ENCODE results near the gene MAD1L1.

Gene MAD1L1

DNA sequence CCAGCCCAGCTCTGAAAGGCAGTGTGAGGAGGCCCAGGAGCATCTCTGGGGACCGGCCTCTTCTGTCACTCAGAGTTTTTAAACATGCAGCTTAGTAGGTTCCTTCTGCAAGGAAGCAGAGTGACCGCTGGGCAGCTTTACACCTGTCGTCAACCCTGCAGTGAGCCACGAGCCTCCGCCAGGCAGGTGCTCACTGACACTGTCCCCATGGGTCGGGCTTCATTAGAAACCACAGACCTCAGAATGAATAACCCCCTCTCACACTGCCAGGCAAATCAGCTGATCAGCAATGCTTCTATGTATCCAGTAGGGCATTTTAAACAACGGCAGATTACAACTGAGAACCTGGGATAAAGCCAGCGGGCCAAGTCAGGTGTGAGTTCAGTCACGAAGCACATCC lies 106.1 kb downstream of the MAD1L1 start:
- TF ChIP-seq, protein P1, sequence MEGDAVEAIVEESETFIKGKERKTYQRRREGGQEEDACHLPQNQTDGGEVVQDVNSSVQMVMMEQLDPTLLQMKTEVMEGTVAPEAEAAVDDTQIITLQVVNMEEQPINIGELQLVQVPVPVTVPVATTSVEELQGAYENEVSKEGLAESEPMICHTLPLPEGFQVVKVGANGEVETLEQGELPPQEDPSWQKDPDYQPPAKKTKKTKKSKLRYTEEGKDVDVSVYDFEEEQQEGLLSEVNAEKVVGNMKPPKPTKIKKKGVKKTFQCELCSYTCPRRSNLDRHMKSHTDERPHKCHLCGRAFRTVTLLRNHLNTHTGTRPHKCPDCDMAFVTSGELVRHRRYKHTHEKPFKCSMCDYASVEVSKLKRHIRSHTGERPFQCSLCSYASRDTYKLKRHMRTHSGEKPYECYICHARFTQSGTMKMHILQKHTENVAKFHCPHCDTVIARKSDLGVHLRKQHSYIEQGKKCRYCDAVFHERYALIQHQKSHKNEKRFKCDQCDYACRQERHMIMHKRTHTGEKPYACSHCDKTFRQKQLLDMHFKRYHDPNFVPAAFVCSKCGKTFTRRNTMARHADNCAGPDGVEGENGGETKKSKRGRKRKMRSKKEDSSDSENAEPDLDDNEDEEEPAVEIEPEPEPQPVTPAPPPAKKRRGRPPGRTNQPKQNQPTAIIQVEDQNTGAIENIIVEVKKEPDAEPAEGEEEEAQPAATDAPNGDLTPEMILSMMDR (IDR thresholded peaks at IDR 0.05) = no peak

DNA sequence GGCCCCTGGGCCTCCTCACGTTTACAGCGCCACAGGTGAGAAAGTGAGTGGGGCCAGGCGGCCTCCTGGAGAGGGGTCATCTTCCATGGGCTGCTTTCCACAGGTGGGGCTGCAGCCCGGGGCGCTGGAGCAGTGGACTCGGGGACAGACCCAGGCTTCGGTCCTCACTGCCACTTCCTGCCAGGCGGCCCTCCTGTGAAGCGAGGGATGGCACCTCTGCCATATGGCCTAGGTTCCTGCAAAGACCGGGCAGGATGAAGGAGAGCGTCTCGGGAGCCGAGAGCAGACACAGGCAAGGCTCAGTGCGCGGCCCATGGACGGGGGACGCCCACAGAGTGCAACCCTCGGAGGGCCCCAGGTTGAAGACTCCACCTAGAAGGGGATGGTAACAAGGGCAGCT lies 106.8 kb downstream of the MAD1L1 start:
- TF ChIP-seq, protein P1 (IDR thresholded peaks at IDR 0.05) = no peak

DNA sequence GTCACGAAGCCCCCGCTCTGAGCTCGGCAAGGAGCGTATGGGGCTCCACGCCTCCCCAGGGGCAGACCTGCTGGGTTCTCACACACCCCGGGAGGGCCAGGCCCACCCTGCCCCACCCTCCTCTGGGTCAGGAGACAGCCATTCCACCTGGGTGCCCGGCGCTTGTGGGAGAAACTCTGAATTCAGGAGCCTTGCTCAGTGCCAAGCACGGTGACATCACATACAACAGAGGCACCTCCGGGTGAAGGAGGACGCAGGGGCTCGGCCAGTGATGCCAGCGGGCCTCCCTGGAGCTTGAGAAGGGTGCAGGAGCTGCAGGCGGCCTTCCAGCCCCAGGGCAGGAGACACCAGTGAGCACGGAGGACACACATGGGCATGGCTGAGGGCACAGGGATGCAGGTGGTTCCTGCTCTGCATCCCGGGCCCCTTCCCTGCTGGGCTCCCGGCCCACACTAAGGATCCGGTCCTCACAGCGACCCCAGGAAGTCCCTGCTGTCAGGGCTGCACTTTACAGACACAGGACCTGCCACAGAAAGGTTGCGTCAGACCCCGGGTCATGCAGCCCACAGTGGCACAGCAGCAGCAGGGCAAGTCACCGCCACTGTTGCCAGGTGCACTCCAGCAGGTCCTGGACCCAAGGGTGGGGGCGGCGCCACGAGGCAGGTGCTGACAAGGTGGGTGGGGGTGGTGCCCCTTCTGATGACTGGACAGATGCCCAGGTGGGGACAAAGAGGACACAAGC lies 108.0 kb downstream of the MAD1L1 start:
- TF ChIP-seq, protein P1 (IDR thresholded peaks at IDR 0.05) = no peak

DNA sequence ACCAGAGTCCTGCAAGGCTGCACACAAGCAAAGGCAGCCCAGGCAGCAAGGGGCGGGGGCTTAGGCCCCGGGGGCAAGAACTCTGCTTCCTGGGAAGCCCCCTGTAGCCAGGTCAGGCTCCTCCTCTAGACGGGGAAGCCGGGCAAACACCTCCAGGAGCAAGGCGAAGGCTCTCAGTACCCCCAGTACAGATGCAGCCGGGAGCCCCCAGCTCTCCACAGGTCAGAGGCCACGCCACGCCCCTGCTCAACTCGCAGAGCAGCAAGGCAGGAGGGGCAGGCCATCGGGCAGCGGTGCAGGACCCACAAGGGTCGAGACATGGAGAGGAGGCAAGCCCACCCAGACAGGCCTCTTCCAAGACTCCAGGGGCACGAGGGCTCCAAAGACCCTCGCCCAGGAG lies 108.8 kb downstream of the MAD1L1 start:
- TF ChIP-seq, protein P1 (IDR thresholded peaks at IDR 0.05) = no peak

DNA sequence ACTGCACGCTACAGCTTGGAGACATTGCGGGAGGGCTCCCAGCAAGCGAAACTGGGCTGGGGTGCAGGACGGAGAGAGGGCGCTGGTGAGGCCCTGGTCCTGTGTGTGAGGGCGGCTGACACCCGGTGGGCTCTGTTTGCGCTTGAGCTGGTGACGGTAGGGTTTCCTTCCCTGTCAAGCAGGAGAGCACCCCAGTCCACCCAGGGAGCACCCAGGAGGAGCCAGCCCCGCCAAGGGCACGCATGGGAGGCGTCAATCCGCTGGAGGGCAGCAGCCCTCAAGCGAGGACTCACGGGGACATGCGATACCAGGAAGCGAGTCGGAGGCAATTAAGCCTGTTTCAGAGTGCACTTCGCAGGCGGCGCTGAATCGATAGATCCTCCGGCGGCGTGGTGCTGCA lies 109.4 kb downstream of the MAD1L1 start:
- TF ChIP-seq, protein P1 (IDR thresholded peaks at IDR 0.05) = no peak

DNA sequence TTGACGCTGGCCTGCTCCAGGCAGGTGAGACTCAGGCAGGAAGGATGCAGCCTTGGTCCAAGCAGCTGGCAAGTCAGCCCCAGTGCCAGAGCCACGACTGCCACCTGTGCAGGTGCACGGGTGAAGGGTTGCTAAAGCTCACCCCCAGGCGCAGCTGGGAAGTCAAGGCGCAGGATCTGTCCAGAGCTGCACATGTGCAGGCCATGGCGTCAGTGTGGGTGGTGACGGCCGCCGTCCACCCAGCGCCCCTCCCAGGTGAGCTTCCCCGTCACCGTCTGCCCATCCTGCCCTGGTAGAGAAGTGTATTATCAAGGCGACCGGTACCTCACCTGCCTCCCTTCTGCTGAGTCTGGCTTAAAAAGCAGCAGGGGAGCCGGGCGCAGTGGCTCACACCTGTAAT lies 110.1 kb downstream of the MAD1L1 start:
- TF ChIP-seq, protein P1 (IDR thresholded peaks at IDR 0.05) = no peak

DNA sequence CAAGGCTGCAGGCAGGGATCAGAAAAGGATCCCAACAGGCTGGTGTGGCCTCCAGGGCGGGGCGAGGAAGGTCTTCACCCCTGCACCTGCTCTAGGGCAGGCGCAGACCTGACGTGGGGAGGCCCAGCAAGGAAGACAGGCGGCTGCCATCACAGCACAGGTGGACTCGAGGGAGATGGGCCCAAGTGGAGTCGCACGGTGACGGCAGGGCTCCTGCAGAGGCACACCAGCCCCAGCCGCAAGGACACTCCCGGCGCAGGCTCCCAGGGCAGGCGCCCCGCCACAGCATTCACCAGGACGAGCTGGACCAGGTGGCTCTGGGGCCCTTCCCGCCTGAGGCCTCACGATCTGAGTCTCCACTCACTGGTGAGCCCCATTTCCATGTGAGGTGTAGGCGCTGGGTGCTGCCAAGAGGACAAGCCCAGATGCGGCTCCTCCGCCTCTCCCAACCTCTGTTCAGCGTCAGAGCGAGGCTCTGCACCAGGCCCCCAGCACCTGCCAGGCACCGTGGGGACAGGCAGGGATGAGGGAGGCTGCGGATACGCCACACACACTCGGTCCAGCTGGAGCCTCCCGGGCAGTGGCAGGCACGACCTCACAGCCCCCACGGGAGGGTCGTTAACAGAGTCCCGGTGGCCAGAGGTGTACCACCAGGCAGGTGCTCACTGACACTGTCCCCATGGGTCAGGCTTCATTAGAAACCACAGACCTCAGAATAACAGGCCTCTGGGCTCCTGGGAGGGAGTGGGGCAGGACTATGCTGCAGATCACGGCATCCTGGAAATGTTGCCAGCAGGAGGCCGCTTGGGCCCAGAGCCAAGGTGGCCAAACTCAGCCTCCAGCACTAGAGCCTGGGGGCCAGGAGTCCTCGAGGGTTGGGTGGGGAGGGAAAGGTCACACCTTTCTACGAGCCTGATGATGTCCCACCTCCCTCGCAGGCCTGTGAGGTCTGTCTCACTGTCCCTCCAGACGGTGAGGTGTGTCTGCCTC lies 111.6 kb downstream of the MAD1L1 start:
- TF ChIP-seq, protein P1 (IDR thresholded peaks at IDR 0.05) = no peak

Measured in LNCAP (cell line).